ENCODE data around the gene RASAL1.
"Not testable (repeated sequence)": the region's sequence is repeated elsewhere in the genome, so short reads cannot be mapped to it uniquely, and the experiment has no call there.

RASAL1 gene

DNA sequence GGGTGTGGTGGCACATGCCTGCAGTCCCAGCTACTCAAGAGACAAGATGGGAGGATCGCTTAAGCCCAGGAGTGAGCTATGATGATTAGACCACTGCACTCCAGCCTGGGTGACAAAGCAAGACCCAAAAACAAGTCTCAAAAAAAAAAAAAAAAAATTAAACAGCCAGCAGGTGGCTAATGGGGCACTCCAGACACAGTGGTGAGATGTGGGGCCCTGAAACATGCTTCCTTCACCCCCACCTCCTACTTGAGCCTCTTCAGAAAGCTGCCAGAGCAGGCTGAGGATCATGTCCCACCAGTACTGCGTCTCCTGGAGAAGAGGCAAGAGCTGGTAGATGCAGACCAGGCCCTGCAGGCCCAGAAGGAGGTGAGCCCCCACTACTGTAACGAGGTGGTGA is 16.1 kb upstream of the RASAL1 start:
- H3K36me3 ChIP-seq (ENCODE audit: control insufficient read depth, insufficient read depth, low read length), result no peaks in the 10 kb centered on the region
- peaks cover 8% of the 10 kb centered on the region for H3K4me1 ChIP-seq (ENCODE audit: control insufficient read depth, insufficient read depth, low read length, poor library complexity, severe bottlenecking)
- H3K4me3 ChIP-seq (ENCODE audit: extremely low read depth, insufficient read depth, low read length, poor library complexity, severe bottlenecking), result no peak overlapping the region
- no peak overlapping the region for H3K27ac ChIP-seq (ENCODE audit: low read depth, low read length, severe bottlenecking)
- no peaks in the 10 kb centered on the region for H3K9me3 ChIP-seq (ENCODE audit: control insufficient read depth, low read length)
- 87 to 100% methylated on average over 1 to 2 of the region's 3 CpGs for WGBS, 2 experiments (ENCODE audit: insufficient coverage in 2 of 2)

DNA sequence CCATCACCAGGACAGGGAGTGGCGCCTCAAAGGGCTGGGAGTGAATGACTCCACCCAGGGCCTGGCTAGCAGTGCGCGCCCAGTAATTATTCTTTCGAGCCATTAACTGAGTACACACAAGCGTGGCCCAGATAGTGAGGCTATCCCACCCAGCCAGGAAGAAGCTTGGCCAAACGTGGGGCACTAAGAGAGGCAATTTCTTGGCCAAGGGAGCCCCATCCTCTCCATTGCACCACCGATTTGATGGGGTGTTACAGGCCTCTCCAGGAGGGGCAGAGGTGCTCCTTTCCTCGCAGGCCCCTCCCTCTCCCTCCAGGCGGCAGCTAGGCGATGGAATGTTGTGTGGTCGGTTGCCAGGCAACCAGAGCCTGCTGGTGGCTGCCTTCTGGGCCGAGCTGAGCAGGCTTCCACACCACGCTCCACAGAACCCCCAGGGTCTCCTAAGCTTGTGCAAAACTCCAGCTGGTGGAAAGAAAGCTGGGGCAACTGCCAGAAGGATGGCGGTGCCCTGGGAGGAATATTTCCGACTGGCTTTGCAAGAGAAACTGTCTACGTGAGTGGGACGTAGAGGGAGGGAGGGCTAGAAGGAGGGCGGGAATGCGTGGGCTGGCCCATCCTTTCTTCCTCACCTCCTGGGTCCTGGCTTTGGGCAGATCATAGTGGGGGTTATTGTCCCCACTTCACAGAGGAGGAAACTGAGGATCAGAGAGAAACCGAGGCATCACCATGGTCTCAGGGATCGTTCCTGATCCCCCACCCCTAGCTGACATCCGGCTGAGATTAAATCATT is 14.0 kb upstream of the RASAL1 start, which contains the start of gene CFAP73:
TSS of gene CFAP73 (plus strand) at position 364 of the 790 bp plus-strand sequence. CDS start at position 498, 134 bp downstream.
- WGBS, 2 experiments (ENCODE audit: insufficient coverage in 2 of 2), result 49 to 58% methylated on average over 9 to 11 of the region's 22 CpGs
- Histone ChIP-seq H3K4me3 (ENCODE audit: extremely low read depth, insufficient read depth, low read length, poor library complexity, severe bottlenecking) (no peak within 1 kb of the TSS), H3K4me1 (ENCODE audit: control insufficient read depth, insufficient read depth, low read length, poor library complexity, severe bottlenecking) (peaks cover 8% of the 10 kb centered on the region), H3K27ac (ENCODE audit: low read depth, low read length, severe bottlenecking) (peak within 1 kb of the TSS; percentile 32), H3K36me3 (ENCODE audit: control insufficient read depth, insufficient read depth, low read length) (no peaks in the 10 kb centered on the region), H3K9me3 (ENCODE audit: control insufficient read depth, low read length) (no peaks in the 10 kb centered on the region)

DNA sequence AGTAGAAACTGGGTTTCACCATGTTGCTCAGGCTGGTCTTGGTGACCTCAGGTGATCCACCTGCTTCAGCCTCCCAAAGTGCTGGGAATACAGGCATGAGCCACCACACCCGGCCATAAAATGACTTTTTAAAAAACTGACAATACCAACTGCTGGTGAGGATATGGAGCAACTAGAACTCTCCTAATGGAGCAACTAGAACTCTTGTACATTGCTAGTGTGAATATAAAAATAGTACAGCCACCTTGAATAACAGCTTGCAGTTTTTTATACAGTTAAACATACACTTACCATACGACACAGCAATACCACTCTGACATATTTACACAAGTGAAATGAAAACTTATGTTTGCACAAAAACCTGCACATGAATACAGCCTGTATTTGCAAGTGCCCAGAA is 11.4 kb upstream of the RASAL1 start:
- 100% methylated on average over 1 of the region's 2 CpGs; no CpG with 5 or more reads in 1 of the 2 experiments for WGBS, 2 experiments (ENCODE audit: insufficient coverage in 2 of 2)

DNA sequence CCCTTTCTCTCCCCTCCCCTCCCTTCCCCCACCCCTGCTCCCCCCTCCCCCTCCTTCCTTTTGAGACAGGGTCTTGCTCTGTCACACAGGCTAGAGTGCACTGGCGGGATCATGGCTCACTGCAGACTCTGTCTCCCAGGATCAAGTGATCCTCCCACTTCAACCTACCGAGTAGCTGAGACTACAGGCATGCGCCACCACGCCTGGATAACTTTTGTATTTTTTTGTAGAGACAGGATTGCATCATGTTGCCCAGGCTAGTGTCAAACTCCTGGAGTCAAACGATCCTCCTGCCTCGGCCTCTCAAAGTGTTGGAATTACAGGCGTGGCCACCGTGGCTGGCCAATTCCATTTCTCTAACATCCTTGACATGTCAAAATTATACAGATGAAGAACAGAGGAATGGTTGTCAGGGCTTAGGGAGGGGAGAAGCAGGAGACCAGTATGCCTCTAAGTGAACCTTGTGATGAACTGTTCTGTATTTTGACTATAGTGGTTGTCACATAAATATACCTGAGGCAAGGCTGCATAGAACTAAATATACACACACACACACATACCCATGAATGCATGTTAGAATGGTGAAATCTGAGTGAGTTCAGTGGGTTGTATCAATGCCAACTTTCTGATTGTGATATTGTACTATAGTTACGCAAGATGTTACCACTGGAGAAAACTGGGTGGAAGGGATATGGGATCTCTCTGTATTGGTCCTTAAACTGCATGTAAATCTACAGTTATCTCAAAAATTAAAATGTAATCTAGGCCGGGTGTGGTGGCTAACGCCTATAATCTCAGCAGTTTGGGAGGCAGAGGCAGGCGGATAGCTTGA is 10.4 kb upstream of the RASAL1 start:
- Histone ChIP-seq H3K4me1 (ENCODE audit: control insufficient read depth, insufficient read depth, low read length, poor library complexity, severe bottlenecking) (peaks cover 3% of the 10 kb centered on the region), H3K27ac (ENCODE audit: low read depth, low read length, severe bottlenecking) (no peak overlapping the region), H3K36me3 (ENCODE audit: control insufficient read depth, insufficient read depth, low read length) (no peaks in the 10 kb centered on the region), H3K9me3 (ENCODE audit: control insufficient read depth, low read length) (no peaks in the 10 kb centered on the region), H3K4me3 (ENCODE audit: extremely low read depth, insufficient read depth, low read length, poor library complexity, severe bottlenecking) (no peak overlapping the region)
- 79 to 96% methylated on average over 3 to 5 of the region's 12 CpGs for whole genome bisulfite sequencing, 2 experiments (ENCODE audit: insufficient coverage in 2 of 2)

More for the DNA sequence above, 11.4 kb upstream of the RASAL1 start:
- no peaks in the 10 kb centered on the region for H3K36me3 ChIP-seq (ENCODE audit: control insufficient read depth, insufficient read depth, low read length)
- no peak overlapping the region for H3K4me3 ChIP-seq (ENCODE audit: extremely low read depth, insufficient read depth, low read length, poor library complexity, severe bottlenecking)
- peaks cover 3% of the 10 kb centered on the region for H3K4me1 ChIP-seq (ENCODE audit: control insufficient read depth, insufficient read depth, low read length, poor library complexity, severe bottlenecking)
- no peaks in the 10 kb centered on the region for H3K9me3 ChIP-seq (ENCODE audit: control insufficient read depth, low read length)
- no peak overlapping the region for H3K27ac ChIP-seq (ENCODE audit: low read depth, low read length, severe bottlenecking)

DNA sequence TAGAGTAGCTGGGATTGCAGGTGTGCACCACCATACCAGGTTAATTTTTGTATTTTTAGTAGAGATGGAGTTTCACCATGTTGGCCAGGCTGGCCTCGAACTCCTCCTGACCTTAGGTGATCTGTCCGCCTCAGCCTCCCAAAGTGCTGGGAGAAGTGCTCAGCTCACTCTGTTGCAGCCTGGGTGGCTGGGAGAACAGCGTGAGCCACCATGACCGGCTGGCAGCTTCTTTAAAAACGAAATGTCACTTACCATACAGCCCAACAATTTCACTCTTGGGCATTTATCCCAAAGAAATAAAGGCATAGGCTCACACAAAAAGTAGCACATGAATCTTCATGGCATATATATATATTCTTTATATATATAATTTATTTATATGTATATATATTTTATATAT is 9.2 kb upstream of the RASAL1 start:
- peaks cover 2% of the 10 kb centered on the region for H3K4me1 ChIP-seq (ENCODE audit: control insufficient read depth, insufficient read depth, low read length, poor library complexity, severe bottlenecking)
- WGBS, 2 experiments (ENCODE audit: insufficient coverage in 2 of 2), result 96 to 100% methylated on average over 2 to 3 of the region's 5 CpGs
- no peak overlapping the region for H3K4me3 ChIP-seq (ENCODE audit: extremely low read depth, insufficient read depth, low read length, poor library complexity, severe bottlenecking)
- no peaks in the 10 kb centered on the region for H3K9me3 ChIP-seq (ENCODE audit: control insufficient read depth, low read length)
- H3K27ac ChIP-seq (ENCODE audit: low read depth, low read length, severe bottlenecking), result no peak overlapping the region
- H3K36me3 ChIP-seq (ENCODE audit: control insufficient read depth, insufficient read depth, low read length), result no peaks in the 10 kb centered on the region

DNA sequence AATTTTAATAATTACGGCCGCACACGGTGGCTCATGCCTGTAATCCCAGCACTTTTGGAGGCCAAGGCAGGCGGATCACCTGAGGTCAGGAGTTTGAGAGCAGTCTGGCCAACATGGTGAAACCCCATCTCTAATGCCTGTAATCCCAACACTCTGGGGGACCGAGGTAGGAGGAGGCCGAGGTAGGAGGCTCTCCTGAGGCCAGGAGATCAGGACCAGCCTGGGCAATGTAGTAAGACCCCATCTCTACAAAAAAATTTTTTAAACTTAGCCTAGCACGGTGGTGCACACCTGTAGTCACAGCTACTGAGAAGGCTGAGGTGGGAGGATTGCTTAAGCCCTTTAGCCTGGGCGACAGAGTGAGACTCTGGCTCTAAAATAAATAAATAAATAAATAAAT is 8.4 kb upstream of the RASAL1 start:
- no peak overlapping the region for H3K27ac ChIP-seq (ENCODE audit: low read depth, low read length, severe bottlenecking)
- no peaks in the 10 kb centered on the region for H3K4me1 ChIP-seq (ENCODE audit: control insufficient read depth, insufficient read depth, low read length, poor library complexity, severe bottlenecking)
- WGBS, 2 experiments (ENCODE audit: insufficient coverage in 2 of 2), result 97 to 100% methylated on average over 1 to 4 of the region's 8 CpGs
- no peaks in the 10 kb centered on the region for H3K9me3 ChIP-seq (ENCODE audit: control insufficient read depth, low read length)
- no peaks in the 10 kb centered on the region for H3K36me3 ChIP-seq (ENCODE audit: control insufficient read depth, insufficient read depth, low read length)
- no peak overlapping the region for H3K4me3 ChIP-seq (ENCODE audit: extremely low read depth, insufficient read depth, low read length, poor library complexity, severe bottlenecking)

DNA sequence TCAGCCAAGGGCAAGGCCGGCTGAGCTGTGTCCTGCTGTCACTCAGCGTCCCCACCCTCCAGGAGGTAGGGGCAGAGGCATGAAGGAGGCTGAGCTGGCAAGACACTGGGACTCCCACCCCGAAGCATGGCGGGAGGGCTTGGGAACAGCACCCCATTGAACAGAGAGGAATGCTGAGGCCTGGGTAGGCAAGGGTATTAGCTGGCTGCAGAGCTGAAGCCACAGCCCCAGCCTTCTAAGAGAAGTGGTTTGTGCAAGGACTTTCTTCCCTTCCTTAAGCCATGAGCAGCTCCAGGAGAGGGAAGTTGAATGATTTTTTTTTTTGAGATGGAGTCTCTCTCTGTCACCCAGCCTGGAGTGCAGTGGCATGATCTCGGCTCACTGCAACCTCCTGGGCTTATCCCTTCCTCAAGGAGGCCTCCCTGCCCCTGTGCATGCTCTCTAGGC is 7.3 kb upstream of the RASAL1 start:
- WGBS, 2 experiments (ENCODE audit: insufficient coverage in 2 of 2), result 83 to 90% methylated on average over 3 to 4 of the region's 5 CpGs
- Histone ChIP-seq H3K36me3 (ENCODE audit: control insufficient read depth, insufficient read depth, low read length) (no peaks in the 10 kb centered on the region), H3K4me3 (ENCODE audit: extremely low read depth, insufficient read depth, low read length, poor library complexity, severe bottlenecking) (no peak overlapping the region), H3K4me1 (ENCODE audit: control insufficient read depth, insufficient read depth, low read length, poor library complexity, severe bottlenecking) (no peaks in the 10 kb centered on the region), H3K27ac (ENCODE audit: low read depth, low read length, severe bottlenecking) (no peak overlapping the region), H3K9me3 (ENCODE audit: control insufficient read depth, low read length) (no peaks in the 10 kb centered on the region)

DNA sequence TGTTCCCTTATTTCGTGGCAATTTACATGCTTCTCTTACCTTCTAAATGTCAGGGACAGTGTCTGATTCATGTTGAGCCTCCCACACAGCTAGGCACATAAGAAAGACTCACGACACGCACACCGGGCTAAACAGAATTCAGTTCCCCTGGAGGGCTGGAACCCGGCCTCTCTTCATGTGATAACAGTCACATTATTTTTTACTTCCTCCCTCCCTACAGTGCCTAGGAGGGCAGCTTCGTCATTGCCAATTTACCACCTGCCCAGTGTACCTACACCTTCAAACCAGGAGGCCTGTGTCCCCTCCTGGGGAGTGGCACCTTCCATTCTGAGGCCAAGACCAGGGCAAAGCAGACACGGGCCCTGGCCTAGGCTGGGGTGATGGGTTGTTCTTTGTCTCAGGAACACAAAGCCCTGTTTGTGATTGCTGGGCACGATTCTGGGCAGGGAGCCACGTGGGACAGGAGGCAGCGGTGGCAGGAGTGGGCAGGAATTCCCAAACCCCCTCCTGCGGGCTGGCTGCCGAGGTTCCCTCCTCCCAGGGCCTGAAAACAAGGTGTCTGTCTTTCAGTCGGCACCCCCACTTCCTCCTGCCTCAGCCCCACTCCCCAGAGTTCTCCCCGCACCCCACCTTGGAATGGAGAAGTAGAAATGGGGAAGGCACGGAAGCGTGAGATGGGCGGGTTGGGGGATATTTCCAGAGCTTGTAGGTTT is 6.8 kb upstream of the RASAL1 start:
- Histone ChIP-seq H3K36me3 (ENCODE audit: control insufficient read depth, insufficient read depth, low read length) (no peaks in the 10 kb centered on the region), H3K9me3 (ENCODE audit: control insufficient read depth, low read length) (no peaks in the 10 kb centered on the region), H3K4me1 (ENCODE audit: control insufficient read depth, insufficient read depth, low read length, poor library complexity, severe bottlenecking) (no peaks in the 10 kb centered on the region), H3K27ac (ENCODE audit: low read depth, low read length, severe bottlenecking) (no peak overlapping the region), H3K4me3 (ENCODE audit: extremely low read depth, insufficient read depth, low read length, poor library complexity, severe bottlenecking) (no peak overlapping the region)
- 82 to 88% methylated on average over 11 to 13 of the region's 17 CpGs for WGBS, 2 experiments (ENCODE audit: insufficient coverage in 2 of 2)

DNA sequence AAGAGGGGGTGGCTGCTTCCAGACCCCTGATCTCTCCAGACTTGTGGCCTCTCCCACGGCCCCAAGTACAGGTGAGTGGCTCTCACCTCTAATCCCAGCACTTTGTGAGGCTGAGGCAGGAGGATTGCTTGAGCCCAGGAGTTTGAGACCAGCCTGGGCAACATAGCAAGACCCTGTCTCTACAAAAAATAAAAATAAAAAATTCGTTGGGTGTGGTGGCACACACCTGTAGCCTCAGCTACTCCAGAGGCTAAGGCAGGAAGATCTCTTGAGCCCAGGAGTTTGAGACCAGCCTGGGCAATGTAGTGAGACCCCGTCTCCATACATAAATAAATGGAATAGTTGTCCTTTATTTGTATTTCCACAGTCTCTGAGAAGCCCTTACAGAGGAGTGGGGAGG is 6.2 kb upstream of the RASAL1 start:
- WGBS, 2 experiments (ENCODE audit: insufficient coverage in 2 of 2), result 80 to 86% methylated on average over 1 to 2 of the region's 3 CpGs

DNA sequence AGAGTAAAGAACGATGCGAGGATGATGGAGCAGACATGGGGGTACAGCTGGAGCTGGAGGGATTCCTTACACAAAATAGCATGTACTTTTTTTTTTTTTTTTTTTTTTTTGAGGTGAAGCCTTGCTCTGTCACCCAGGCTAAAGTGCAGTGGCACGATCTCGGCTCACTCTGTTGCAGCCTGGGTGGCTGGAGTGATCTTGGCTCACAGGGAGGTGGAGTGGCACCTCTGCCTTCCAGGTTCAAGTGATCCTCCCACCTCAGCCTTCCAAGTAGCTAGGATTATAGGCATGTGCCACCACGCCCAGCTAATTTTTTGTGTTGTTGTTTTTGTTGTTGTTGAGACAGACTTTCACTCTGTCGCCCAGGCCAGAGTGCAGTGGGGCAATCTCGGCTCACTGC is 5.1 kb upstream of the RASAL1 start:
- 89 to 93% methylated on average over 3 of the region's 7 CpGs for WGBS, 2 experiments (ENCODE audit: insufficient coverage in 2 of 2)
- Histone ChIP-seq H3K4me1 (ENCODE audit: control insufficient read depth, insufficient read depth, low read length, poor library complexity, severe bottlenecking) (peaks cover 5% of the 10 kb centered on the region), H3K9me3 (ENCODE audit: control insufficient read depth, low read length) (no peaks in the 10 kb centered on the region), H3K27ac (ENCODE audit: low read depth, low read length, severe bottlenecking) (no peak overlapping the region), H3K4me3 (ENCODE audit: extremely low read depth, insufficient read depth, low read length, poor library complexity, severe bottlenecking) (no peak overlapping the region), H3K36me3 (ENCODE audit: control insufficient read depth, insufficient read depth, low read length) (no peaks in the 10 kb centered on the region)

More for the DNA sequence above, 6.2 kb upstream of the RASAL1 start:
- H3K4me3 ChIP-seq (ENCODE audit: extremely low read depth, insufficient read depth, low read length, poor library complexity, severe bottlenecking); H3K9me3 ChIP-seq (ENCODE audit: control insufficient read depth, low read length); H3K36me3 ChIP-seq (ENCODE audit: control insufficient read depth, insufficient read depth, low read length); H3K27ac ChIP-seq (ENCODE audit: low read depth, low read length, severe bottlenecking); H3K4me1 ChIP-seq (ENCODE audit: control insufficient read depth, insufficient read depth, low read length, poor library complexity, severe bottlenecking): not testable (repeated sequence)
